Mucosa of gallbladder (tissue), 1 donor: Measurements from ENCODE around the gene NUP205. TPM values are rescaled to one million over a fixed set of nuclear protein-coding genes. Genes with fewer than 3 reads are reported as not detected.

ENCODE experiments used
- DNase-seq: peaks from one replicate; pipeline ENCODE4 v3.0.0-alpha.2; 2020; ENCODE audit warnings: low spot score
- total RNA-seq: library from RNA; stranded (reverse); gene quantifications from one replicate; pipeline ENCODE4 v1.2.1, GENCODE V29; 2021
- donor health status: DM: no; HTN: no; CAD: no.

Gene NUP205
- total RNA-seq, 1 donor from 2014 or later, result 30.9 TPM

DNA sequence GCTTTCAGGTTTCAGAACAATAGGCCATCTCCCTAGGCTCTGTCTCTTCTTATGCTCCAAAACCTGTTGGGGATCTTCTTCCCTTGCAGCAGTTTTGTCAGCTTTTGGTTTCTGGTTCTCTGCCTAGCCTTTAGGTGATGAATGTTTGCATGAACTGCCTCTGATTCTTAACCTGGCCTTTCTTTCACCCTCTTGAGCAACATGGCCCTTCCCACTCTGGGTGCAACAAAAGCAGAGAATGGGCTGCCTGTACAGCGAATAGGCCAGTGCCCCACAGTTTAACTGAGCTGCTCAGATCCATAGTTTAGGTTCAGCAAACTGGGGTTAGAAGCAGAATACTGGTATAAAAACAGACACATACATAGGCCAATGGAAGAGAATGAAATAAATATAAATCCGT lies 18.1 kb upstream of the NUP205 start:
- DNase-seq, result no peak

DNA sequence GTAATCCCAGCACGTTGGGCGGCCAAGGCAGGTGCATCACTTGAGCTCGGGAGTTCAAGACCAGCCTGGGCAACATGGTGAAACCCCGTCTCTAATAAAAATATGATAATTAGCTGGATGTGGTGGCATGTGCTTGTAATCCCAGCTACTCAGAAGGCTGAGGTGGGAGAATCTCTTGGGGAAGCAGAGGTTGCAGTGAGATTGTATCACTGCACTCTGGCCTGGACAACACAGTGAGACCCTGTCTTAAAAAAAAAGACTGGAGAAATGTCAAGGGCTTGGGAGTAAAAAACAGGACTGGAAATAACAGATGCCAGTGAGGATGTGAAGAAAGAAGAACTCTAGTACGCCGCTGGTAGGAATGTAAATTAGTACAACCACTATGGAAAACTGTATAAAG lies 16.7 kb upstream of the NUP205 start:
- DNase-seq, result no peak

DNA sequence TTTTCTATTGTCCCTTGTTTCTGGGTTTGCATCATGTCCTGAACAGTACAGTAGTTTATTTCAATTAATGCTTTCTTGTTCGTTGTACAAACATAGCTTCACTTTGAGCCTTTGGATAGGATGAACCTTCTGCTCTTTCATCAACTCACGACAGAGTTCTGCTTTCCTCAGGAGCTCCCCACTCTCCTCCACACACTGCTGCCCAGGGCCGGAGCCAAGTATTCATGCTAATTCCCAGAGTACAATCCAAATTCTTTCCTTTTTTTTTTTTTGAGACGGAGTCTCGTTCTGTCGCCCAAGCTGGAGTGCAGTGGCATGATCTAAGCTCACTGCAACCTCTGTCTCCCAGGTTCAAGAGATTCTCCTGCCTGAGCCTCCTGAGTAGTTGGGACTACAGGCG lies 7.5 kb upstream of the NUP205 start:
- no peak for DNase-seq

DNA sequence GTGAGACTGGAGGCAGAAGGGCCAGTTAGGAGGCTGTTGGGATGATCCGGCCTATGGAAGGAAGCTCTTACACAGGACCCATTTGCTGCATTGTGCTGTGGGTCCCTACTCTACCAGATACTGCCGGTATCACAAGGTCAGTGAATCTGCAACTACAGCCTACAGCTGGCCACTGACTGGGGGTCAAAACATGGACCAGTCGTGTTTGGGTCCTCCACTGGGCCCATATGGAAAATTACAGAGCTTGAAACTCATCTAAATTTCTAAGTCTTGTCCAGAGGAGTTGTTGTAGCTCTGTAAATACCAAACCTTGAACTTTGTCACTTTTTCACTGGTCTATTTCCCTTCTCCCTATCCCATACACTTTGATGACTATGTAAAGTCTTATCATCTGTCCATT lies 5.6 kb upstream of the NUP205 start:
- DNase-seq, result no peak

DNA sequence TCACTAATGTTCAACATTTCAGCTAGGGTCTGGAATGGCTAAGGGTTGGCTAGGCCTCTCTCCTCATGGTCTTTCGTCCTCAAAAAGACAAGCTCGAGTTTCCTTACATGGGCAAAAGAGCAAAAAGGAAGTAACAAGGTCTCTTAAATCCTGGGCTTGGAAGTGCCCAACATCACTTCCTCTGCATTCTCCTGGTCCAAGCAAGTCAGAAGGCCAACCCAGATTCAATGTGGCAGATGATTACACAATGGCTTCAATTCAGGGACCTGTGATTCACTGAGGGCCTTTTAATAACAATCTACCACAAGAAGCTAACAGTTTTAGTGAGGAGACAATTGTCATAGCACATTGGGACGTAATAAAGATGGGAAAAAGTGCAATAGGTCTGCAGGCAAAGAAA lies 4.4 kb upstream of the NUP205 start:
- no peak for DNase-seq

DNA sequence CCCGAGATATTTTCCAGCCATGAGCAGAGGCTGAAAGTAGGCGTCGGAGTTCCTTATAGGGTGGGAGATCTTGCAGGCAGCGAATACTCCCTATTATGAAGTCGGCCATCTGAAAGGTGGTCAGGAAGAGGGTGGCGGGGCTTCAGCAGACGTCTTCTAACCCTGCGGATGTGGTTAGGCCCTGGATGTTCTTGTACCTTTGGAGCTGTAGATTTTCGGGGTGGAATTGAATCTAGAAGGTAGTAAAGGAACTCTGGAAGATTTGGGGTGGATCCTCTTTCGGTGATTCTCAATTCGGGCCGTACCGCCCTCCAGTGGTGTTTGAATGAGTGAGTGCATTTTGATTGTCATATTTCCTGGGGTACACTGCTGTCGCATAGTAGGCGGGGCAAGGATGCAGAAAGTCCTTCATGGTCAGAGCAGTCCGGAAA lies 635 bp downstream of the NUP205 start:
- peak; percentile 52 for DNase-seq

DNA sequence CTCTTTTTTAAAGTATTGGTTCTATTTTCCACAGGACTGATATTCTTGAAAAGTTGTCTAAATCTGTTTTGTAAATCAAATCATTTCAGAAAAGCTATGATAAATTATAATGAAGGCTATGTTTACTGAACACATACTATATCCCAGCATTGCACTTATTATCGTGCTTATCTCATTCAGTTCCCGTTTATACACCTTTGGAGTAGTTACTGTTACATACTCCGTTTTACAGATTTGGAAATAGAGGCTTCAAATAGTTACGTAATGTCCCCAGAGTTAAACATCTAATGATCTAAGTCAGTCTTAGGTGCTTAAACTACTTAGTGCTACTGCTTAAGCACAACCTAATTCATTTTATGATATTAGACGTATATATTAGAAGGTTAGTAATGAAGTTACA lies 1.2 kb downstream of the NUP205 start:
- DNase-seq, result no peak

DNA sequence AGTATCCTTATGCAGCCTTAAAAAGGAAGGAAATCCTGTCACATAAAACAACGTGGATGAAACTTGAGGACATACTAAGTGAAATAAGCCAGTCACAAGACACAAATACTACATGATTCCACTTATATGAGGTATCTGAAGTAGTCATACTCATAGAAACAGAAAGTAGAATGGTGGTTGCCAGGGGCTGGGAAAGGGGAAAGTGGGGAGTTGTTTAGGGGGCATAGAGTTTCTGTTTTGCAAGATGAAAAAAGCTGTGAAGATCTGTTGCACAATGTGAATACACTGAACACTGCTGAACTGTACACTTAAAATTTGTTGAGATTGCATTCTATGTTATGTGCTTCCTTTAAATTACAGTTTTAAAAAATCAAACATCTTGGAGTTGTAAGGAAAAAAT lies 2.9 kb downstream of the NUP205 start:
- no peak for DNase-seq

DNA sequence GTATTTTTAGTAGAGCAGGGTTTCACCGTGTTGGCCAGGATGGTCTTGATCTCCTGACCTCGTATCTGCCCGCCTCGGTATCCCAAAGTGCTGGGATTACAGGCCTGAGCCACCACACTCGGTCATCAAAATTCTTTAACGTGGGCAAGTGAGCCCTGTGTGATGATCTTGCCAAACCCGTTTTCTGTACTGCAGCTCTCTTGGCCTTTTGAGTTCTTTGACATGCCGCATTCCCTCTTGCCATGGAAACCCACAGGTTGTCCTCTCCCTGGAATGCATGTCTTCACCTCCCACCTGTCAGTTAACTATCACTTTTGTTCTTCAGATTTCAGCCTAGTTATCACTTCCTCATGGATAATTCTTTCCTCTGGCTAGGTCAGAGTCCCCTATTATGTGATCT lies 5.0 kb downstream of the NUP205 start:
- no peak for DNase-seq

DNA sequence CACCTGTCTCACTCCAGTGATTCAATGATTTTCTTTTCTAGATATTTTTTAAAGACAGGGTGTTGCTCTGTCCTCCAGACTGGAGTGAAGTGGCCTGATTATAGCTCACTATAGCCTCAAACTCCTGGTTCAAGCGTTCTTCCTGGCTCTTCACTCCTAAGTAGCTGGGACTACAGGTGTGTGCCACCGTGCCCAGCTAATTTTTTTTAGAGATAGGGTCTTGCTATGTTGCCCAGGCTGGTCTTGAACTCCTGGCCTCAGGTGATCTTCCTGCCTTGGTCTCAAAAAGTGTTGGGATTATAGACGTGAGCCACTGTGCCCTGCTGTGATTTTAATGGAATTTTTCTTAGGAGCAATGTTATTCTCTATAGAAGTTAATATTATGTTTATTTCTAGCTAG lies 14.1 kb downstream of the NUP205 start:
- no peak for DNase-seq

DNA sequence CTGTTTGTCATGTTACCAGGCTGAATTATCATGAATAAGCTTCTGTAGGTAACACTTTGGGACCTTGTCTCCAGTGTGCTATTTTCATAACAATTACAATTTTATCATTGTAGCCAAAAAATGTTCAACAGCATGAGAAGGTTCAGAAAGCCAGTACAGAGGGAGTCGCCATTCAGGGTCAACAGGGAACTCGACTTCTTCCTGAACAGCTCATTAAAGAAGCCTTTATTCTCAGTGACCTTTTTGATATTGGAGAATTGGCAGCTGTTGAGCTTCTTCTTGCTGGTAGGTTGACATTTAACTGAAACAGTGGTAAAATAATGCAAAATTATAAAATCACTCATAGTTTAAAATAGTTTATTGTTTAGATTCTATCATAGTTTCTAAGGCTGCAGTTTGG lies 15.8 kb downstream of the NUP205 start:
- no peak for DNase-seq

DNA sequence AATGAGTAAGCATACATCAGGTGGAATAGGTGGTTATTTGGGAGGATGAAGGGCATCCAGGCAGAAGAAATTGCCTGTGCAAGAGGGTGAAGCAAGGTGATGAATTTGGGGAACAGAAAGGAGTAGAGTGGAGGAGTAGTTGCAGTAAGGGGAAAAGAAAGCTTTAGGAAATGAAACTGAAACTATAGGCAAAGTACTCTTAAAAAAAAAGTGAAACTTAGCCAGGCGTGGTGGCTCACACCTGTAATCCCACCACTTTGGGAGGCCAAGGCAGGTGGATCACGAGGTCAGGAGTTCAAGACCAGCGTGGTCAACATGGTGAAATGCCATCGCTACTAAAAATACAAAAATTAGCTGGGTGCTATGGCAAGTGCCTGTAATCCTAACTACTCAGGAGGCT lies 17.6 kb downstream of the NUP205 start:
- no peak for DNase-seq

DNA sequence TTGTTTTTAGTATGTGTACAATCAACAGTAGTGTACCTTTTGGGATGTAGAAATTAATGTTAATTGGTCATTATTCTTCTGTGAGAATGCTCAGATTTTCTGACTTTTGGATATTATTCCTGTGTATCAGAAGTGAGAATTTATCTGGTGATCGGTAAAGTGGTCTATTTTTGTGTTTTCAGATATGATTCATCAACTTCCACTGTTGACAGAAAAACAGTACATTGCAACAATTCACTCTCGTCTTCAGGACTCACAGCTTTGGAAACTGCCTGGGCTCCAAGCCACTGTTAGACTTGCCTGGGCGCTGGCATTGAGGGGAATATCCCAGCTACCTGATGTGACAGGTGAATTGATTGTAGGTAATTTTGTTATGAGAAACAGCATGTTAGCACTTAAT lies 20.9 kb downstream of the NUP205 start:
- DNase-seq, result no peak

DNA sequence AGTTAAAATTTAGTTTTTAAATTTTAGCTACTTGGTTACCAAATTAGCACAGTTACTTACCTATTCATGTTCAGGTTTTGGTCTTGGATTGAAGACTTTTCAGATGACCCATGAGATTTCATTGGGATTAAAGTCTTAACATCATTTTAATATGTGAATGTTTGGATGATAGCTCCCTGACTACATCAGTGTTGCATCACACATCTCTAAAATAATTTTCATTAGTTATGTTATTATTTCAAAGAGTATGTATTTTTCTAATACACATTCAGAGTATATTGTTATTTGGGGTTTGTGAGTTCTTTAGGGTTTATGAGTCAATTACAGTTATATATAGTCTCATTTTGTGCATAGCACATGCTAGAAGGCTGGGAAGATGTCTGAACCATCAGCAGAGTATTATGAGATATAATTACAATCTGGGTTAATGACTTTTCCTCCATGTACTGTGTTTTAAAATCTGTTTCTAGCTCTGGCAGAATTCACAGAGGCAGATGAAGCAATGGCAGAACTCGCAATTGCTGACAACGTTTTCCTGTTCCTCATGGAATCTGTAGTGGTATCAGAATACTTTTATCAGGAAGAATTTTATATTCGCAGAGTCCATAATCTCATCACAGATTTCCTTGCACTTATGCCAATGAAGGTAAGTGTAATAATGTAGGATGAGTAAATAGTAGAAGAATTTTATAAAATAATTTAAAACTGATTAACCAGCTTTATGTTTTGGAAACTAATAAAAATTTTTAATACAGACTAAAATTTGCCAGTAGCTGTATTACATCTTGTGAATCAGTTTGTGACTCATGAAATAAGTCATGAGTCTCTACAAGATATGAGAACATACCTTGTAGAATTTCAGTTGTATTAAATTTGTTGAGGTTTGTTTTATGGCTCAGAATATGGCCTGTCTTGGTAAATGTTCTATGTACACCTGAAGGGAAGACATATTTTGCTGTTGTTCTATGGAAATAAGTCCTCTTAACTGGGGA lies 26.9 kb downstream of the NUP205 start:
- DNase-seq, result no peak

DNA sequence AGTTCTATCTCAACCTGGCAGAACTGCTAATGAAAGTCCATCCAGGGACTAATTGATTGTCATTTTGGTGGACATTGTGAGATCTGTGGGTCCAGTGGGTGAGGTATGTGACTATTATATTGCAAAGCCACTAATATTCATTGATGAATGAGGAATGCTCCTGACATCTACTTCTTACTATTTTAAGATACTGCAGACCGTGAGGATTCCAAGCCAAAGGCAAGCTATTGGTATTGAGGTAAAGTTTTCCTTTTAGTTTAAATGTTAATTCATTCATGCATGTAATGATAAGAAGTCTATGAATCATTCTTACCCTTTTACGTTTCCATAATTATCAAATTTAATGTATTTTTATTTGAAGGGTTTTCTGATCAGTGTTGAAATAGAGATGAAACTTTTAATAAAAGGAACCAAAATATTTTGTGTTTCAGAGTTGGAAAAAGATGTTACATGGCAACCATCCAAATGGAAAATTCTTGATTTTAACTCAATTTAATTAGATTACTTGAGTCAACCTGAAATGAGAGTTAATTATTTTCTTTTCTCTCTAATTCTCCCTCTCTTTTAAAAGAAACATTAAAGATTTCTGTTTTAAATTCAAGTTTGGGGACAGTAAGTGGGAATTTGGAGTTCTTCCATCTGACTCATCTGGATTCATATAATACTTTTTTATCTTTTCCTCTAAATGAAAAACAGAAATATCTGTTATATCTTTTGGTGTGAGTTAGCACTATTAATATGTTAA lies 39.6 kb downstream of the NUP205 start:
- DNase-seq, result no peak

DNA sequence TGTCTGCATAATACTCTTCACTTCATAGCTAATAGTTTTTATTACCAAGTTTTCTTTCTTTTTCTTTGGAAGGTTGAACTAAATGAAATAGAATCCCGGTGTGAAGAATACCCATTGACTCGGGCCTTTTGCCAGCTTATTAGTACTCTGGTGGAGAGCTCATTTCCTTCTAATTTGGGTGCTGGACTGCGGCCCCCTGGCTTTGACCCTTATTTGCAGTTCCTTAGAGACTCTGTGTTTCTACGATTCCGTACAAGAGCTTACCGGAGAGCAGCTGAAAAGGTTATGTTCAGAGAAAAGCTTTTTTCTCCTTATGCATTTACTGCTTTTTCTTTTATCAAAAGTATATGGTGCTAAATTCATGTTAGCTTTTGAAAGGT lies 40.2 kb downstream of the NUP205 start:
- DNase-seq, result no peak

DNA sequence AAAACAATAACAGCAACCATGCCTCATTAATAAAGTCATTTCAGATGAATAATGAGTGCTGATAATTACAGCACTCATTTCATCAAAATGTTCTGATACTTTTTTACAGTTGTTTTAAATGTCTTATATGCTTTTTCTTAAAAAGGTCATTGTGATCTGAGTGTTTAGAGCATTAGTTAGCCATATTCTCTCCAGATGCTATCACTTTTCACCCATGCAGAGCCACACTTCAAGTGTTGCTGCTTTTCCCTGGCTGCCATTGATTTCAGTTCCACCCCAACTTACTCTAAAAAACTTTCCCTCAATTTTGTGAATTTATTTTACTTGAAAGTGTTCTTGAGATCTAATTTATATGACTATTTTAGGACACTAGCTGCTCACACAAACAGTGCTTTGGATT lies 41.8 kb downstream of the NUP205 start:
- no peak for DNase-seq

DNA sequence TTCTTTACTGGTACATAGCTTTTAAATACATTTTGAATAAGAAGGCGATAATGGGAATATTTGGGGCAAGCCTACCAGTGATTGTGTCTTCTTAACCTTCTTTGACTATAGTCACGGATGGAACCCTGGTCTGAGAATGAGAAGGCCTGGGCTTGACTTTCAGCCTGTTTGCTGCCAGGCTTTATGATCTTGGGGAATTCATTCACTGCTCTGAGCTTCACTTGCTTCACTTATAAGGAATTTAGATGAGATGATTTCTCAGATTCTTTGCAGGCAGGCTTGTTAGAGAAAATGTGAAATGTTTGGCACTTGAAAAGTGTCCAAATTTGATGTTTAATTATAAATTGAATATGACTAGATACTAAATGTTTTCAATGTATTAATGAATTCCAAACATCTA lies 42.5 kb downstream of the NUP205 start:
- DNase-seq, result no peak

DNA sequence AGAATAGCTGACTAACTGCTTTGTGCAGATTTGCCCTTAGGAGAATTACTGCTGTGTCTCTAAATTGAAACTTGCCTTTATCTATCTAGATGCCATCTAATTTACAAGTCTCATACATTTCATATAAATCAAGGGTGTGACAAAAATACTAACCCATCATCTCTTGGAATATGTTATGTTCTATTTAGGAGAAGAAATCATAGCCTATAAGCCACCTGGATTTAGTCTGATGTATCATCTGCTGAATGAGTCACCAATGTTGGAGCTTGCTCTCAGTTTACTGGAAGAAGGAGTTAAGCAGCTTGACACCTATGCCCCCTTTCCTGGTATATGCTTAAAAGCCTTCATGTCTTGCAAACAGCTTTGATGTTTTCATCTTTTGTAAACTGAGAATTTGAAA lies 43.5 kb downstream of the NUP205 start:
- DNase-seq, result no peak

DNA sequence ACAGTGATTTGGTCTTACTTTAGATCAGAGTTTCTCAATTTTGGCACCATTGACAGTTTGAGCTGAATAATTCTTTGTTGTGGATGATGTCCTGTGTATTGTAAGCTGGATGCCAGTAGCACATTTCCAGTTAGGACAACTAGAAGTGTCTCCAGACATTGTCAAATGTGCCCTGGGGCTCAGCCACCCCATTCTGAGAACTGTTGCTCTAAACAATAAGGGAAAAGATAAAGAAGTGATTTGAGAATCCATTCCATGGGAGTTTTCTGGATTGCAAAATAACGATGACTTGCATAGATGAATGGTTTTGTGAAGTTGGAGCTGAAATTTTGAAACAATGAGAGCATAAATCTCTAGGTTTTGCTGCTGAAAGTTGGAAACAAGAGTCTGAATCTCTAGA lies 44.6 kb downstream of the NUP205 start:
- no peak for DNase-seq

DNA sequence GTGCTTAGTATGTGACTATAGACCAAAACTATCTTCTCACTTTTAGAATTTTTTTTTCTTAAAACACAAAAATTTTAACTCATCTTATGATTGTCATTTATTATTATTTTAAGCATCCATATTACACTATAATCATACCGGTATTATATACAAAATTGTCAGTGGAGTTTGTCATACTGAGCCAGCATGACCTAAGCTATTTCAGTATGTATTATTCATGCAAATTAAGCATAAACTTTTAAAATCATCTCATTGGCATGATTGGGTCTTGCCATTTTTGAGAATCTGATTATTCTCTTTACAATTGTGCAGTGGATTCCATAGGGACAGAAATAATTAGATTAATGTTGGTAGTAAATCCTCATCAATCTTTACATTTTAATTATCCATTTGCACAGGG lies 58.4 kb downstream of the NUP205 start:
- DNase-seq, result no peak

DNA sequence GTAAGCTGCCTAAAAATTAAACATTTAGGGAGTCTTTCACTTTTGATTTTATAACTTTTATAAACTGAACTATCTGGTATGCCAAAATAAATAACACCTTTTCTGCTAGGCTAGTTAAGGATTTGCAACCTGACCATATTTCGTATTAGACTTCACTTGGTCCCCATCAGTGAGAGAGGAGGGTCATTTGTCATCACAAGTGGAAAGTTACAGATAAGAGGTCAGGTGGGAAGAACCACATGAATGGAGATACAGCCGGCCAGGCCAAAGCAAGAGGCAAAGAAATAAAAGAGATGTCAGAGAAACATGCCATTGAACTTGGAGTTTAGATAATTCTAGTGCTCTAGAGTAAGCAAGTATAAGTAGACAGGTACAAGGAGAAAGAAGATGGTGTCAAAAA lies 60.1 kb downstream of the NUP205 start:
- no peak for DNase-seq

DNA sequence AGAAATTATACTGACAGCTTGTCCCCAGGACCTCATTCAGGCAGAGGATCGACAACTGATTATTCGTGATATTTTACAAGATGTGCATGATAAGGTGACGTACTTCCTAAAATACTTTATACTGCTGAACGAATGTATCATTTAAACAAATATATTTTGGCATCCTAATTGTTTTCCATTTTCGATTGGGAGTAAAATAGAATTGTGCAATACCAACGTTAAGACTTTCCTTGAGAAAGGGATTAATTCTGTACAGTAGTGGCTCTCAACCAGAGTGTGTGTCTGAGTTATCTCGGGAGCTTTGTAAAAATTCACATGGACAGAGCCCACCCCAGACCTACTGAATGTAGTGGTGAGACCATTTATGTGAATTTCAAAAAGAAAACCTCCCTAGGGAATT lies 60.8 kb downstream of the NUP205 start:
- no peak for DNase-seq
